Activated CD4-positive, CD25-positive, alpha-beta regulatory T cell treated with anti-CD3 and anti-CD28 coated beads, Interleukin-2, amount 50 U/mL, for 72 hours (primary cell): ENCODE measurements around the gene CNBP.
"Not testable (repeated sequence)": the region's sequence is repeated elsewhere in the genome, so short reads cannot be mapped to it uniquely, and the experiment has no call there.

Source experiments
- DNase-seq: peaks from one replicate; pipeline ENCODE4 v3.0.0; 2021

Gene CNBP

DNA sequence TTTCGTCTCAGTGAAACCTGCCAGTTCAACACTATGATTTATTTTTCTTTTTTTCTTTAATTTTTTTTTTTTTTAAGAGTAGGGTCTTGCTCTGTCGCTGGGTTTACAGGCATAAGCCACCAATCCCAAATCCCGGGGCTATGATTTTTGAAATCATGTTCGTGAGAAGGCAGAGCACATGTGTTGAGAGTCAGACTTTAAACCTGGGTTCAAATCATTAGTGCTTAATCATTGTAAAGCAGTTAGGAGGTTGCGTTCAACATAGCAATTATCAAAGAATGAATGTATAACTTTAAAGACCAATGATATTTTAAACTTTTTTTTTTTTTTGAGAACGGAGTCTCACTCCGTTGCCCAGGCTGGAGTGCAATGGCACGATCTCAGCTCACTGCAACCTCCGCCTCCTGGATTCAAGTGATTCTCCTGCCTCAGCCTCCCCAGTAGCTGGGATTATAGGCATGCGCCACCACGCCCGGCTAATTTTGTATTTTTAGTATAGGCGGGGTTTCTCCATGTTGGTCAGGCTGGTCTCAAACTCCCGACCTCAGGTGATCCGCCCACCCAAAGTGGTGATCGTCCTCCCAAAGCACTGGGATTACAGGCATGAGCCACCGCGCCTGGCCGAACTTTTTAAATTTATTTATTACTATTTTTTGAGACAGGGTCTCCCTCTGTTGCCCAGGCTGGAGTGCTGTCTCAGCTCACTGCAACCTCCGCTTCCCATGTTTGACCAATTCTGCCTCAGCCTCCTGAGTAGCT lies 1.3 kb upstream of the CNBP start:
- not testable (repeated sequence) for DNase-seq

- no peak for DNase-seq
Measured at GRCh38 chr3:129184396-129184657, 631 bp upstream of the CNBP start.

- DNase-seq, result no peak
Measured at GRCh38 chr3:129182390-129183185, 1.1 kb downstream of the CNBP start.

- DNase-seq, result no peak
Measured at GRCh38 chr3:129181819-129182218, 1.9 kb downstream of the CNBP start.

GRCh38 chr3:129180461-129180860 lies 3.2 kb downstream of the CNBP start:
- DNase-seq, result no peak

- DNase-seq, result no peak
Measured at GRCh38 chr3:129176051-129176450, 7.6 kb downstream of the CNBP start.

- DNase-seq, result no peak
Measured at GRCh38 chr3:129173725-129174124, 10.0 kb downstream of the CNBP start.

GRCh38 chr3:129173206-129173605 lies 10.5 kb downstream of the CNBP start:
- no peak for DNase-seq

- DNase-seq, result no peak
Measured at GRCh38 chr3:129166579-129167332, 16.9 kb downstream of the CNBP start.

- DNase-seq, result not testable (repeated sequence)
Measured at GRCh38 chr3:129165594-129165993, 18.1 kb downstream of the CNBP start.

DNA sequence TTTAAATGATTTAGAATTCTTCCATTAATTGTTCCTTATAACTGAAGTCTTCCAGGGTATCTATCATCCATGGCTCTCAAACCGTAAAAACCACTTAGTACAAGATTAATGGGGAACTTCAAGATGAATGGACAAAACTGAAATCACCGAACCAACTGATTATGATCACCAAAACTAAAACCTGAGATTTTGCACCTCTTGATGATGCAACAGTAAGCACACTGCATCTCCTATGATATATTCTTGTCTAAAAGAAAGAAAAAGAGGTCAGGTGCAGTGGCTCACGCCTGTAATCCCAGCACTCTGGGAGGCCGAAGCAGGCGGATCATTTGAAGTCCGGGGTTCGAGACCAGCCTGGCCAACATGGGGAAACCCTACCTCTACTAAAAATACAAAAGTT lies 19.2 kb downstream of the CNBP start:
- no peak for DNase-seq

GRCh38 chr3:129162729-129163579 lies 20.7 kb downstream of the CNBP start:
- DNase-seq, result no peak

GRCh38 chr3:129161860-129162271 lies 21.8 kb downstream of the CNBP start:
- DNase-seq, result peak; percentile 39

DNA sequence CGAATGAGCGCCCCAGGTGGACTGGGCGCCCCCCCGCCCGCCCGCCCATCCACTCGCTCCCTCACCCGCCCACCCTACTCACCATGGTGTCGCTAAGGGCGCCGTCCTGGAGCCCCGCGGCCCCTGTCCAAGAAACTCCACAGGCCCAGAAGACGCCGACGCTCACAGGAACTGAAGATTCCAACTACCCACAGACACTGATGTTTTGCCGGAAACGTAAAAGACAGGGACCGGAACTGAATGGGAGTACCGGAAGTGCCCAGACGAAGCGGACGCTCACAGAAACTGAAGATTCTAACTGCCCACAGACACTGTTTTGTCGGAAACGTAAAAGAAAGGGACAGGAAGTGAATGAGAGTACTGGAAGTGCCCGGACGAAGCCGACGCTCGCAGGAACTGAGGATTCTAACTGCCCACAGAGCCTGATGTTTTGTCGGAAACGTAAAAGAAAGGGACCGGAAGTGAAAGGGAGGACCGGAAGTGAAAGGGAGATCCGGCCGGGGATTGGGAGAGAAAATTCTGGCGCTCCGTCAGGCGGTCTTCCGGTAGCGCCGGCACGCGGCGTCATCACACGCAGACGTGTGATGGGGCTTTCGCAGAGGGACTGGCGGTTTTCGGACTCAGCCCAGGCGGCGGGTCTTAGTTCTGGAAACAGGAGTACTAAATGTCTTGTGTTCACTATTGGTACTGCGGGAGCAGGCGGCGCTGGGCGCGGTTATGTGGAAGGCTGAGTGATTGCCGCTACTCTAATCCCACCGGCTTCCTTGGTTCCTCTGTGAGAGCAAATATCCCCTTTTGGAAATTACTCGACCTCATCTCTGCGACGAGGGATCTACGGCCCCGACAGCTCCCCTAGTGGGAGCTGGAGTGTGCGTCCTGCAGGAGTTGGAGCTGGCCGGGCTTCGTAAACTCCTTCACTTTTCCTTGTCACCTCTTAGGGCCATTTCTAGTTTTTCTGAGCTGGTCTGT lies 22.5 kb downstream of the CNBP start, which contains the start of gene ISY1:
Gene ISY1 (minus strand): TSS at position 173 of the 969 bp plus-strand sequence. CDS start 88 bp downstream, at position 85.
- peak; percentile 84 for DNase-seq

- DNase-seq, result no peak
Measured at GRCh38 chr3:129144786-129145185, 38.9 kb downstream of the CNBP start.

DNA sequence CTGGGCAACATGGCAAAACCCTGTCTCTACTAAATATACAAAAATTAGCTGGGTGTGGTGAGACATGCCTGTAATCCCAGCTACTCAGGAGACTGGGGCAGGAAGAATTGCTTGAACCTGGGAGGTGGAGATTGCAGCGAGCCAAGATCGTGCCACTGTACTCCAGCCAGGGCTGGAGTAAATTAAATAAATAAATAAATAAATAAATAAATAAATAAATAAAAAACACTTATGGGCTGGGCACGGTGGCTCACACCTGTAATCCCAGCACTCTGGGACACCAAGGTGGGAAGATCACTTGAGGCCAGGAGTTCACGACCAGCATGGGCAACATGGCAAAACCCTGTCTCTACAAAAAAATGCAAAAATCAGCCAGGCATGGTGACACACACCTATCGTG lies 42.7 kb downstream of the CNBP start:
- DNase-seq, result not testable (repeated sequence)

DNA sequence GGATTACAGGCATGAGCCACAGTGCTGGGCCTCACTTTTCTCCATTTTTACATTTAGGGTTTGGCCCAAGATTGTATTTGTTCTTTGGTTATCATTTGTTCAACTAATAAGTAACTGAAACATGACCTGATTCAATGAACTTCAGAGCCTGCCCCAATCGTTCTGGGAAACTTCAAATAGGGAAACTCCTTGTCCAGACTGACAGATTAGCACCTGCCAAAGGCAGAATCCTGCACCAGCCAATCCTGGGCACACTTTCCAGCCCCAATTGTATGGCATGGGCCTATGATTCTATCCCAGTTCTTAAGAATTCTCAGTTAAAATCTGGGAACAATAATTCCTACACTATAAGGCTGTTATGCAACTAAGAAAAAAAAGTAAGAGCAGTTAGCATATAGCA lies 43.8 kb downstream of the CNBP start:
- DNase-seq, result no peak

DNA sequence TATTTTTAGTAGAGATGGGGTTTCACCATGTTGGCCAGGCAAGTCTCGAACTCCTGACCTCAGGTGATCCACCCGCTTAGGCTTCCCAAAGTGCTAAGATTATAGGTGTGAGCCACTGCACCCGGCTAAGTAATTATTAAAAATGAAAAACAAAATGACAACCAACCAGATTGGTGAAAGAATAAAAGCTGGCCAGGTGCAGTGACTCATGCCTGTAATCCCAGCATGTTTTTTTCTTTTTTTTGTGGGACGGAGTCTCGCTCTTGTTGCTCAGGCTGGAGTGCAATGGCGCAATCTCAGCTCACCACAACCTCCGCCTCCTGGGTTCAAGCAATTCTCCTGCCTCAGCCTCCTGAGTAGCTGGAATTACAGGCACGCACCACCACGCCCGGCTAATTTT lies 47.4 kb downstream of the CNBP start:
- not testable (repeated sequence) for DNase-seq

DNA sequence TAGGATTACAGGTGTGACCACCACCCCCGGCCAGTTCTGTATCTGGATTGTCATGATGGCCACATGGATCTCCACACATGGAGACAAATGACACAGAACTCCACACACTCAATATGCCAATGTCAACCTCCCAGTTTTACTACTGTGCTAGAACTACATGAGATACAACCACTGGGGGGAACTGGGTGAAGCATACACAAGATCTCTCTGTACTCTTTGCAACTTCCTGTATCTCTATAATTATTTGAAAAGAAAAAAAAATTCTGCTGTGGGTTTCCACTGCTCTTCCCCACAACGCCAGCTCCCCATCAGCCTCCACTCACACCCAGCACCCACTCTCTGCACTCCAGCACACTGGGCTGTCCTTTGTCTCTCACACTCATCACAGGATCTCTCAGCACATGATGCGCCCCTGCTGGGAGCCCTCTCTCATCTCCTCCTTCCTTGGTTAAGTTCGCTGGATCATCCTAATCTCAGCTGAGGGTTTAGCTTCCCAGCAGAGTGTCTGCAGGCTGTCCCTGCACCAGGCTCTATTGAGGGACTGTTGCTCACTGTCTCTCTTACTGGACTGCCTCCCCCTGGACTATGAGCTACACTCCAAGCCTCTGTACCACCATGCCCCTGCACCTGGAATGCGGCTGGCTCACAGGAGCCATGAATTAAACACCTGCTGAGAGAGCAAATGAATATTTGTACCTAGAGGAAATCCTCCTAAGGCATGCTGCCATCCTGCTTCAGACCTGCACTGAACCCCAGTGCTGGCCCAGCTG lies 51.4 kb downstream of the CNBP start:
- DNase-seq, result no peak

GRCh38 chr3:129131465-129132088 lies 52.1 kb downstream of the CNBP start:
- DNase-seq, result no peak
